ENCODE data around the gene WNT8A. TPM values are rescaled to one million over a fixed set of nuclear protein-coding genes. Genes with fewer than 3 reads are reported as not detected.
"Not testable (repeated sequence)": the region's sequence is repeated elsewhere in the genome, so short reads cannot be mapped to it uniquely, and the experiment has no call there.

The WNT8A gene
- polyA plus RNA-seq, 1 experiment: not detected

GRCh38 chr5:138038826-138039225 lies 45.0 kb upstream of the WNT8A start:
- no peaks in the 10 kb centered on the region for H3K36me3 ChIP-seq (ENCODE audit: control insufficient read depth, insufficient read depth, low read length)
- ChIA-PET CTCF (interaction anchor here (1.0 to 11.0 kb wide), 7 partner anchors 15 to 314 kb away, joined by 3 to 188 read pairs (median 4); partner anchors contain the start of gene KDM3B), POLR2A (no interaction called here)

GRCh38 chr5:138045283-138045682 lies 38.5 kb upstream of the WNT8A start:
- H3K27me3 ChIP-seq (ENCODE audit: control insufficient read depth, insufficient read depth, low read length); POLR2A ChIA-PET; H3K36me3 ChIP-seq (ENCODE audit: control insufficient read depth, insufficient read depth, low read length); DNase-seq (ENCODE audit: low read depth); H3K4me3 ChIP-seq (ENCODE audit: low read depth, low read length): not testable (repeated sequence)
- CTCF ChIA-PET: interaction anchor here (1.9 to 3.6 kb wide), 2 partner anchors 9 to 23 kb away, joined by 6 to 19 read pairs; no protein-coding TSS in a partner anchor

More at GRCh38 chr5:138038826-138039225, 45.0 kb upstream of the WNT8A start:
- H3K4me3 ChIP-seq (ENCODE audit: low read depth, low read length): no peak overlapping the region
- no peak for DNase-seq (ENCODE audit: low read depth)
- no peaks in the 10 kb centered on the region for H3K27me3 ChIP-seq (ENCODE audit: control insufficient read depth, insufficient read depth, low read length)
- no peak for TF ChIP-seq CTCF (IDR thresholded peaks at IDR 0.05; ENCODE audit: insufficient read depth, low read depth, low read length)

GRCh38 chr5:138051441-138052296 lies 32.2 kb upstream of the WNT8A start:
- H3K4me3 ChIP-seq (ENCODE audit: low read depth, low read length): no peak overlapping the region
- ChIA-PET CTCF (interaction anchor here (6.2 kb wide), 1 partner anchor 17 kb away, joined by 36 read pairs; no protein-coding TSS in a partner anchor), POLR2A (no interaction called here)
- H3K36me3 ChIP-seq (ENCODE audit: control insufficient read depth, insufficient read depth, low read length): no peaks in the 10 kb centered on the region
- no peak for TF ChIP-seq CTCF (IDR thresholded peaks at IDR 0.05; ENCODE audit: insufficient read depth, low read depth, low read length)
- no peaks in the 10 kb centered on the region; the same call in 1 of the 2 replicates for H3K27me3 ChIP-seq (ENCODE audit: control insufficient read depth, insufficient read depth, low read length)
- DNase-seq (ENCODE audit: low read depth): no peak

GRCh38 chr5:138052718-138053117 lies 31.1 kb upstream of the WNT8A start:
- H3K36me3 ChIP-seq (ENCODE audit: control insufficient read depth, insufficient read depth, low read length); H3K27me3 ChIP-seq (ENCODE audit: control insufficient read depth, insufficient read depth, low read length); H3K4me3 ChIP-seq (ENCODE audit: low read depth, low read length); DNase-seq (ENCODE audit: low read depth); POLR2A ChIA-PET: not testable (repeated sequence)
- CTCF ChIA-PET: interaction anchor here (1.8 to 6.2 kb wide), 3 partner anchors 16 to 24 kb away, joined by 4 to 36 read pairs (median 11); no protein-coding TSS in a partner anchor

GRCh38 chr5:138053554-138053953 lies 30.3 kb upstream of the WNT8A start:
- Histone ChIP-seq H3K36me3 (ENCODE audit: control insufficient read depth, insufficient read depth, low read length) (no peaks in the 10 kb centered on the region), H3K27me3 (ENCODE audit: control insufficient read depth, insufficient read depth, low read length) (peaks cover 1% of the 10 kb centered on the region; the same call in 1 of the 2 replicates), H3K4me3 (ENCODE audit: low read depth, low read length) (no peak overlapping the region)
- DNase-seq (ENCODE audit: low read depth): no peak
- ChIA-PET POLR2A (no interaction called here), CTCF (interaction anchor here (0.6 to 6.2 kb wide), 7 partner anchors 12 to 99 kb away, joined by 3 to 36 read pairs (median 4); no protein-coding TSS in a partner anchor)
- TF ChIP-seq CTCF (IDR thresholded peaks at IDR 0.05; ENCODE audit: insufficient read depth, low read depth, low read length): no peak

GRCh38 chr5:138054206-138054605 lies 29.6 kb upstream of the WNT8A start:
- H3K27me3 ChIP-seq (ENCODE audit: control insufficient read depth, insufficient read depth, low read length): peaks cover 1% of the 10 kb centered on the region; the same call in 1 of the 2 replicates
- TF ChIP-seq CTCF (IDR thresholded peaks at IDR 0.05; ENCODE audit: insufficient read depth, low read depth, low read length): no peak
- no peak overlapping the region for H3K4me3 ChIP-seq (ENCODE audit: low read depth, low read length)
- H3K36me3 ChIP-seq (ENCODE audit: control insufficient read depth, insufficient read depth, low read length): no peaks in the 10 kb centered on the region
- ChIA-PET CTCF (interaction anchor here (0.6 to 6.2 kb wide), 8 partner anchors 8 to 100 kb away, joined by 3 to 36 read pairs (median 4); no protein-coding TSS in a partner anchor), POLR2A (no interaction called here)
- DNase-seq (ENCODE audit: low read depth): no peak

All from BJ (cell line).